Heart left ventricle (tissue), 16 donors: ENCODE results near the gene TTC24. TPM values are rescaled to one million over a fixed set of nuclear protein-coding genes. Genes with fewer than 3 reads are reported as not detected.

Source experiments
- ATAC-seq, 4 donors: fragments of 200-7000 bp; cut with Tn5 transposase; one replicate each; pipeline ENCODE4 v1.9.1; 2020 to 2022; ENCODE audit warnings: moderate library complexity in 4 of 4, mild to moderate bottlenecking in 3 of 4, moderate number of reproducible peaks in 1 of 4
- DNase-seq, 5 donors: peaks; one replicate each; pipeline ENCODE4 v3.0.0-alpha.2; 2020
- H3K27ac ChIP-seq, 12 donors: fragments of 200-600 bp; sonication (generic) in 4 of 12; one replicate each; pipeline versions ENCODE4 v1.5.0 to v1.8.0; 2016 to 2022; ENCODE audit warnings: mild to moderate bottlenecking in 2 of 12
- H3K27me3 ChIP-seq, 9 donors: fragments of 200-600 bp; sonication (generic) in 2 of 9; one replicate each; pipeline versions ENCODE4 v1.5.1 to v1.8.0; 2016 to 2022; ENCODE audit warnings: mild to moderate bottlenecking in 3 of 9
- H3K36me3 ChIP-seq, 9 donors: fragments of 200-600 bp; sonication (generic) in 2 of 9; one replicate each; pipeline versions ENCODE4 v1.5.0 to v1.8.0; 2018 to 2022; ENCODE audit warnings: mild to moderate bottlenecking in 2 of 9
- H3K4me1 ChIP-seq, 12 donors: fragments of 200-600 bp; sonication (generic) in 4 of 12; one replicate each; pipeline versions ENCODE4 v1.5.0 to v1.8.0; 2016 to 2022; ENCODE audit warnings: mild to moderate bottlenecking in 3 of 12
- H3K4me3 ChIP-seq, 12 donors: fragments of 200-600 bp; sonication (generic) in 4 of 12; one replicate each; pipeline versions ENCODE4 v1.5.0 to v1.8.0; 2017 to 2022; ENCODE audit warnings: mild to moderate bottlenecking in 9 of 12, moderate library complexity in 4 of 12
- H3K9me3 ChIP-seq, 12 donors: fragments of 200-600 bp; sonication (generic) in 4 of 12; one replicate each; pipeline versions ENCODE4 v1.5.0 to v1.8.0; 2016 to 2022; ENCODE audit warnings: mild to moderate bottlenecking in 1 of 12
- POLR2A ChIP-seq, 2 donors: fragments of 450-650 bp; IDR thresholded peaks; one replicate each; pipeline ENCODE4 v1.6.1; 2017; ENCODE audit warnings: antibody characterized with exemption in 2 of 2, mild to moderate bottlenecking in 2 of 2, moderate library complexity in 2 of 2
- WGBS, 4 donors: extraction: QIAGEN DNeasy Blood & Tissue Kit in 2 of 4; methylation state at CpG; one replicate each; pipeline versions ENCODE4 v1.1.5 to v1.1.7; 2013 to 2018; 5-methylcytosine and 5-hydroxymethylcytosine counted together
- intact Hi-C, 10 donors: fragments of 100-400 bp; cut with DNase I; formaldehyde crosslinking; loops; one replicate each; pipeline versions ENCODE4 v1.11.1 to v1.14.2; 2022
- polyA plus RNA-seq, 2 donors: library from polyadenylated mRNA; stranded (reverse); fragments of 200-250 nt; gene quantifications; one replicate each; pipeline ENCODE4 v1.2.3, GENCODE V29; 2013
- total RNA-seq, 9 donors: library from RNA; depleted of rRNA in 2 of 9; stranded (reverse); fragments of >200 nt in 2 of 9; fragmentation: NEBNext Ultra II Directional in 3 of 9; extraction: Animal tissue kit (Norgen Biotek cat#: 25700) in 3 of 9; gene quantifications; one replicate each; pipeline versions ENCODE4 v1.1.0 to v1.2.4, GENCODE V29; 2016 to 2023
- TF ChIP-seq, protein P1 (sequence below), 12 donors: fragments of 200-600 bp; sonication (generic) in 4 of 12; IDR thresholded peaks; one replicate each; pipeline versions ENCODE4 v1.5.0 to v1.8.0; 2018 to 2022; ENCODE audit warnings: antibody characterized with exemption in 12 of 12, mild to moderate bottlenecking in 5 of 12
- donor health status: ischemic (EF 13 %, LVEDD 7.1; RV severe dilation, severe dysfunction).
- donor health status: healthy with polysubstance abuse.
- donor health status: DM: no; HTN: yes; CAD: no.
- donor health status: DM: no; HTN: no; CAD: no.
- donor health status: ischemic (EF 25% LVEDD 6.9; RV normal size, moderate dysfunction).
- donor health status: ischemic (EF 25% LVEDD 5.7; RV mildly dilated, moderate dysfunction).
- donor health status: healthy.
- donor health status: DM: yes; HTN: yes; CAD: no.
- donor health status: ischemic (EF 35%, LVEDD 5.7; RV mildly dilated, moderate dysfunction).
- donor health status: nonischemic (EF 11% LVEDD 7.7; RV severe dilation, severe dysfunction).
- donor health status: DM: yes; HTN: yes; CAD: no.
- donor health status: PGD.
- donor health status: ischemic (EF 29% LVEDD 5.4; RV normal size, mild dysfunction).
- donor health status: nonischemic (EF 23%, LVEDD 6.1; RV moderate dilation, normal function).

TTC24 gene
- total and polyA plus RNA-seq, 11 donors: 0.19 TPM; not detected in 10

DNA sequence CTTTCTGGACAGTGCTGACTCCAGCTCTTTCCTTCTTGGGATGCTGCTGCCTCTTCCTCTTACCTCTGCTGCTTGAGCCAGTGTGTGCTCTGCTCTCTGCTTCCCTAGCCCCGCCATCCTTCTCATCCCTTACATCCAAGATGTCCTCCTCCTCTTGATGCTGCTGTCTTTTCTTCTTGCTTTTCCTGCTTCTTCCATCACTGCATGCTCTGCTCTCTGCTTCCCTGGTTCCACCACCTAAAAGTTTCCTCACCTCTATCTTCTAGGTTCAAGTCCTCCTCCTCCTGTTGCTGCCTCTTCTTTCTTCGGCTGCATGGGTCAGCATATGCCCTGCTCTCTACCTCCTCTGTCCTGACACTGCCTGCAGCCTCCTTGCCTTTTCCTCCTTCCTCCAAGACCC, 15.5 kb downstream of the TTC24 start:
- H3K9me3 ChIP-seq: no peaks in the 10 kb centered on the region
- H3K36me3 ChIP-seq: peaks cover 0 to 62% (median 47%) of the 10 kb centered on the region in 9 donors
- 86 to 95% (median 89%) methylated on average over 2 of the region's 2 CpGs for WGBS, 4 donors
- peaks cover 0 to 25% (median 12%) of the 10 kb centered on the region in 12 donors for H3K4me1 ChIP-seq
- no peak overlapping the region for H3K4me3 ChIP-seq
- intact Hi-C loops: loop anchor here in 1 of 10 donors (5.0 kb wide), 1 partner anchor 133 kb away; no protein-coding TSS in a partner anchor
- ATAC-seq (no peak), DNase-seq (no peak)
- H3K27ac ChIP-seq: no peak overlapping the region
- no peak for TF ChIP-seq POLR2A (IDR thresholded peaks at IDR 0.05)
- TF ChIP-seq, protein P1, sequence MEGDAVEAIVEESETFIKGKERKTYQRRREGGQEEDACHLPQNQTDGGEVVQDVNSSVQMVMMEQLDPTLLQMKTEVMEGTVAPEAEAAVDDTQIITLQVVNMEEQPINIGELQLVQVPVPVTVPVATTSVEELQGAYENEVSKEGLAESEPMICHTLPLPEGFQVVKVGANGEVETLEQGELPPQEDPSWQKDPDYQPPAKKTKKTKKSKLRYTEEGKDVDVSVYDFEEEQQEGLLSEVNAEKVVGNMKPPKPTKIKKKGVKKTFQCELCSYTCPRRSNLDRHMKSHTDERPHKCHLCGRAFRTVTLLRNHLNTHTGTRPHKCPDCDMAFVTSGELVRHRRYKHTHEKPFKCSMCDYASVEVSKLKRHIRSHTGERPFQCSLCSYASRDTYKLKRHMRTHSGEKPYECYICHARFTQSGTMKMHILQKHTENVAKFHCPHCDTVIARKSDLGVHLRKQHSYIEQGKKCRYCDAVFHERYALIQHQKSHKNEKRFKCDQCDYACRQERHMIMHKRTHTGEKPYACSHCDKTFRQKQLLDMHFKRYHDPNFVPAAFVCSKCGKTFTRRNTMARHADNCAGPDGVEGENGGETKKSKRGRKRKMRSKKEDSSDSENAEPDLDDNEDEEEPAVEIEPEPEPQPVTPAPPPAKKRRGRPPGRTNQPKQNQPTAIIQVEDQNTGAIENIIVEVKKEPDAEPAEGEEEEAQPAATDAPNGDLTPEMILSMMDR (IDR thresholded peaks at IDR 0.05): no peak
- no peaks in the 10 kb centered on the region for H3K27me3 ChIP-seq

DNA sequence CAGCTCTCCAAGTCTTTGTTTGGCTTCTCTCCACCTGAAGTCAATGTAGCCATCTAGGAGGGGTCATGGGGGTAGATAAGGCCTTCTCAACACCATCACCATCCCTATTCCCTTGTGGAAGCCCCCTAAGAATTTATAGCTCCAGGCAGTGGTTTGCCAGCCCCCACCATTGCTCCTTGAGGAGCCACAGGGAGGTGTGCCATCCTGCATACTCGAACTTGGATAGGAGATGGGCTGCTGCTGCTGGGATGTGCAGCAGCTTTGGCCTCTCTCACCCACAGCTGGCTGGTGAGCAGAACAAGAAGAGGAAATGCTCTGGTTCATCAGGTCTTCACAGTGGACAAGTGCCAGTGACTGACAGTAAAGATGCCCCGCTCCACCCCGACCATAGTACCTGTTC, 16.9 kb downstream of the TTC24 start:
- Histone ChIP-seq H3K36me3 (peaks cover 0 to 62% (median 47%) of the 10 kb centered on the region in 9 donors), H3K4me1 (peaks cover 3 to 27% (median 15%) of the 10 kb centered on the region in 12 donors), H3K4me3 (no peak overlapping the region), H3K9me3 (no peaks in the 10 kb centered on the region), H3K27me3 (no peaks in the 10 kb centered on the region), H3K27ac (no peak overlapping the region)
- ATAC-seq: no peak
- WGBS, 4 donors: 88 to 93% (median 92%) methylated on average over 3 of the region's 3 CpGs
- intact Hi-C loops: loop anchor here in 1 of 10 donors (5.0 kb wide), 1 partner anchor 134 kb away; no protein-coding TSS in a partner anchor
- TF ChIP-seq POLR2A (IDR thresholded peaks at IDR 0.05): no peak
- TF ChIP-seq, protein P1 (IDR thresholded peaks at IDR 0.05): no peak
- no peak for DNase-seq

DNA sequence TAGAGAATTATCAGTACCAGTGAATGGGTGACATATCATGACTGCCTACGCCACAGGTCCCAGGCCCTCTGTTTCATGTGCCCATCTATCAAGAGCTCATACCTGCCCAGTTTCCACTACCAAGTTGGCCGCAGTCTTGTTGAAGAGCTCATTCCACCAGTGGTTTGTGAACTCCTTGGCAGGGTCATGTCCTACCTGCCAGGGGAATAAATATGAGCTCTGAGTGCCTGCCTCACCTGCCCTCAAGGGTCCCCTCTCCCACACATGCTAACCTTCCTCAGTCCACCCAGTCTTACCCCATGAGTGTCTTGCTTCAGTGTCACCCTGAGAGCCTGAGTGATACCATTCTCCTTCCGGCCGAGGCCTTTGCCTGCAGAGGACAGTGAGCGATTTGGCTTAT, 18.6 kb downstream of the TTC24 start:
- peaks cover 0 to 56% (median 46%) of the 10 kb centered on the region in 9 donors for H3K36me3 ChIP-seq
- no peak for TF ChIP-seq POLR2A (IDR thresholded peaks at IDR 0.05)
- TF ChIP-seq, protein P1 (IDR thresholded peaks at IDR 0.05): no peak
- H3K9me3 ChIP-seq: no peaks in the 10 kb centered on the region
- H3K4me1 ChIP-seq: peaks cover 3 to 27% (median 14%) of the 10 kb centered on the region in 12 donors
- ATAC-seq: no peak
- no peak overlapping the region for H3K27ac ChIP-seq
- no peak overlapping the region for H3K4me3 ChIP-seq
- intact Hi-C loops: loop anchor here in 1 of 10 donors (5.0 kb wide), 1 partner anchor 136 kb away; no protein-coding TSS in a partner anchor
- DNase-seq: no peak
- 93 to 98% (median 95%) methylated on average over 5 of the region's 5 CpGs for WGBS, 4 donors
- no peaks in the 10 kb centered on the region for H3K27me3 ChIP-seq

DNA sequence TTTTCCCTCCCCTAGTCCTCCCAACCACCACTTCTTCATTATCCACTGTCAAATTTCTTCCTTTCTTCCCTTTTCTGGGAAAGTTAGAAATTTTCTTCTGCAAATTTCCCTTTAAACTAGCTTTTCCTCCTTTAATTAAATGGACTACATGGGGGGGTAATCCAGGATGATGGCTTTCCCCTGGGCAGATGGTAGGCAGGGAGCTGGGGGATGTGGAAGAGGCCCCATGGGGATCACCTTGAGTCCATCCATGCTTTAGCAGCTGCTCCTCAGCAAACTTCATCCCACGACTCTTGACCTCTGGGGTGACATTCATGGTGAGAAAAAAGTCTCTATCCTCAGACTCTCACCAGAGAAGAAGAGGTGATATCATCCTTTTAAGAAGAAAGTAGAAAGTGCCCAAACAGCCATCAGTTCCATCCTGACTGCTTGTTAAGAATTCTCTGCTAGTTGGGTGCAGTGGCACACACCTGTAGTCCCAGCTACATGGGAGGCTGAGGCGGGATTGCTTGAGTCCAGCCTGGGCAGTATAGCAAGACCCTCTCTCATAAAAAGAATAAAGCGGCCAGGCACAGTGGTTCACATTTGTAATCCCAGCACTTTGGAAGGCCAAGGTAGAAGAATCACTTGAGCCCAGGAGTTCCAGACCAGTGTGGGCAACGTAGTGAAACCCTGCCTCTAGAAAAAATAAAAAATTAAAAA, 19.4 kb downstream of the TTC24 start:
- Histone ChIP-seq H3K27ac (no peak overlapping the region), H3K36me3 (peaks cover 0 to 50% (median 44%) of the 10 kb centered on the region in 9 donors), H3K4me3 (no peak overlapping the region), H3K9me3 (no peaks in the 10 kb centered on the region), H3K27me3 (no peaks in the 10 kb centered on the region), H3K4me1 (peaks cover 3 to 27% (median 14%) of the 10 kb centered on the region in 12 donors)
- TF ChIP-seq POLR2A (IDR thresholded peaks at IDR 0.05): no peak
- TF ChIP-seq, protein P1 (IDR thresholded peaks at IDR 0.05): no peak
- intact Hi-C loops: loop anchor here in 1 of 10 donors (5.0 kb wide), 1 partner anchor 137 kb away; no protein-coding TSS in a partner anchor
- ATAC-seq (no peak), DNase-seq (no peak)
- WGBS, 4 donors: 88 to 95% (median 92%) methylated on average over 4 of the region's 4 CpGs
